Calu3 (cell line): Measurements from ENCODE around the gene HMGB2. TPM values are rescaled to one million over a fixed set of nuclear protein-coding genes. Genes with fewer than 3 reads are reported as not detected.
A peak's percentile ranks its signal among the peaks of the same experiment; 100 is the strongest.

Source experiments
- BruUV-seq: library from RNA; stranded (reverse); fragments of 400-500 nt; replicated peaks from 2 replicates; lab custom pipeline; 2021; lab: Mats Ljungman, UMichigan
- CTCF ChIA-PET: fragments of 300-600 bp; sonication (Branson Sonifier 250); formaldehyde crosslinking; loops from one replicate; lab custom pipeline; 2022; ENCODE audit warnings: antibody characterized with exemption; lab: Charles Lee
- DNase-seq: peaks from one replicate; pipeline ENCODE4 v3.0.0; 2022
- H3K27ac Mint-ChIP-seq: one replicate; pipeline ENCODE4 v1.8.0; 2022; ENCODE audit warnings: mixed read lengths; ENCODE audit not compliant: unreplicated experiment
- H3K27me3 Mint-ChIP-seq: one replicate; pipeline ENCODE4 v1.8.0; 2022; ENCODE audit warnings: mixed read lengths; ENCODE audit not compliant: unreplicated experiment
- H3K36me3 Mint-ChIP-seq: one replicate; pipeline ENCODE4 v1.8.0; 2022; ENCODE audit warnings: mild to moderate bottlenecking, moderate library complexity, mixed read lengths; ENCODE audit not compliant: insufficient read depth, unreplicated experiment
- H3K4me1 Mint-ChIP-seq: one replicate; pipeline ENCODE4 v1.8.0; 2022; ENCODE audit warnings: mild to moderate bottlenecking, low read depth, mixed read lengths; ENCODE audit not compliant: unreplicated experiment
- H3K4me3 Mint-ChIP-seq: one replicate; pipeline ENCODE4 v1.8.0; 2022; ENCODE audit warnings: mild to moderate bottlenecking, low read depth, moderate library complexity, mixed read lengths; ENCODE audit not compliant: unreplicated experiment
- H3K9me3 Mint-ChIP-seq: one replicate; pipeline ENCODE4 v1.8.0; 2022; ENCODE audit warnings: low read depth, mixed read lengths; ENCODE audit not compliant: unreplicated experiment
- CTCF ChIP-seq: fragments of 200-600 bp; IDR thresholded peaks from one replicate; pipeline ENCODE4 v1.8.0; 2022; ENCODE audit warnings: antibody characterized with exemption; ENCODE audit not compliant: unreplicated experiment
- intact Hi-C: fragments of 100-400 bp; cut with micrococcal nuclease; formaldehyde crosslinking; loops from one replicate; pipeline ENCODE4 v1.10.0; 2022; ENCODE audit not compliant: unreplicated experiment
- total RNA-seq: library from RNA; stranded (reverse); gene quantifications from 2 replicates; pipeline ENCODE4 v1.2.3, GENCODE V29; 2022

Gene HMGB2
- total RNA-seq, 1 experiment from 2014 or later = 128 TPM

GRCh38 chr4:173334891-173335752, 964 bp upstream of the HMGB2 start:
- peak overlapping the region; percentile 93 for H3K4me3 Mint-ChIP-seq
- peaks cover 46% of the 10 kb centered on the region for H3K36me3 Mint-ChIP-seq
- peak overlapping the region; percentile 60 for H3K27ac Mint-ChIP-seq
- CTCF ChIA-PET = interaction anchor here (0.6 to 2.3 kb wide), 6 partner anchors 26 to 321 kb away, joined by 3 to 12 read pairs (median 4); partner anchors contain the start of gene SAP30
- TSS peak; percentile 76 for BruUV-seq
- no peaks in the 10 kb centered on the region for H3K9me3 Mint-ChIP-seq
- H3K27me3 Mint-ChIP-seq = no peaks in the 10 kb centered on the region
- peaks cover 19% of the 10 kb centered on the region for H3K4me1 Mint-ChIP-seq
- DNase-seq = peak; percentile 80
- no peak for TF ChIP-seq CTCF
- intact Hi-C loops = loop anchor here (2.0 to 5.0 kb wide), 2 partner anchors 34 to 82 kb away; no protein-coding TSS in a partner anchor

DNA sequence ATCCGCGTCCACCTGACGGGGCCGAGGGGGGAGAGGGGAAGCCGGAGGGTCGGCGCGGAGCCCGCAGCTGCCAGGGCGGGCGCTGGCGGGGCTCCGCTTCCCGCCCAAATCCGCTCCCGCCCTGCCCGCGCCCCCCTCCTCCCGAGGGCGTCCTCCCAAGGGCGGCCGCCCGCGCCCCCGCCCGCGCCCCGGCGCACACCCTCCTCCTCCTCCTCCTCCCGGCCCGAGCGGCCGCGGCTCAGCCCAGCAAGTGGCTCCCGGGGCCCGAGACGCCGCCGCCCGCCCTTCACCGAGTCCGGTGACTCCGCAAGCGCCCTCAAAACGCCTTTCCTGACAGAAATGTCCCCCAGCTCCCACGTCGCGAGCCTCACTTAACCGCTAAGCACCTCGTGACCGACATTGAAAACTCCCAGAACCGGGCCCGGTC, 487 bp downstream of the HMGB2 start:
- Mint-ChIP-seq H3K4me3 (peak overlapping the region; percentile 93), H3K9me3 (no peaks in the 10 kb centered on the region), H3K27me3 (no peaks in the 10 kb centered on the region), H3K36me3 (peaks cover 46% of the 10 kb centered on the region), H3K4me1 (peaks cover 19% of the 10 kb centered on the region), H3K27ac (peak overlapping the region; percentile 60)
- intact Hi-C loops = loop anchor here (2.0 to 5.0 kb wide), 2 partner anchors 35 to 84 kb away; no protein-coding TSS in a partner anchor
- TF ChIP-seq CTCF = no peak
- peak; percentile 28 for DNase-seq
- CTCF ChIA-PET = interaction anchor here (0.8 to 2.3 kb wide), 4 partner anchors 32 to 87 kb away, joined by 4 to 12 read pairs (median 6); partner anchors contain the start of gene SAP30
- no TSS peak for BruUV-seq

- peaks cover 46% of the 10 kb centered on the region for H3K36me3 Mint-ChIP-seq
- intact Hi-C loops = loop anchor here (5.0 kb wide), 1 partner anchor 84 kb away; no protein-coding TSS in a partner anchor
- H3K27me3 Mint-ChIP-seq = no peaks in the 10 kb centered on the region
- H3K27ac Mint-ChIP-seq = peak overlapping the region; percentile 60
- DNase-seq = peak; percentile 4
- H3K9me3 Mint-ChIP-seq = no peaks in the 10 kb centered on the region
- no TSS peak for BruUV-seq
- no peak for TF ChIP-seq CTCF
- CTCF ChIA-PET = interaction anchor here (1.6 kb wide), 1 partner anchor 37 kb away, joined by 6 read pairs; the partner anchor contains the start of gene SAP30
- peaks cover 19% of the 10 kb centered on the region for H3K4me1 Mint-ChIP-seq
- H3K4me3 Mint-ChIP-seq = peak overlapping the region; percentile 93
Observed at GRCh38 chr4:173332963-173333657, 1.0 kb downstream of the HMGB2 start.

DNA sequence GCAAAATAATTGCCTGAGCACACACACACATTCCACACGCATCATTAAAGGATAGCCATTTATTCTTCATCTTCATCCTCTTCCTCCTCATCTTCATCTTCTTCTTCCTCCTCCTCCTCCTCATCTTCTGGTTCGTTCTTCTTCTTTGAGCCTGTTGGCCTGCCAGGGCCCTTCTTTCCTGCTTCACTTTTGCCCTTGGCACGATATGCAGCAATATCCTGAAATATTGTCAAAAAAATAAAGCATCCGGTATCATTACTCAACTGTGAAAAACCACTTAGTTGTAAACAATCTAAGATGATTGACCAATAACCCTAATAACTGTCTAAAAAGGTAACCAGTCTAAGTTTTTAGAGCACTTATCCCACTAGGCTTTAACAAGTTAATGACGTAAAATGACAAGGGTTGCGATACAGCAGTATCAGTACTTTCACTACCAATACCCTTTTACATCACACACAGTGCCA, 2.1 kb downstream of the HMGB2 start:
- no peak for TF ChIP-seq CTCF
- H3K9me3 Mint-ChIP-seq = no peaks in the 10 kb centered on the region
- peak overlapping the region; percentile 93 for H3K4me3 Mint-ChIP-seq
- no peak for DNase-seq
- no TSS peak for BruUV-seq
- peaks cover 19% of the 10 kb centered on the region for H3K4me1 Mint-ChIP-seq
- intact Hi-C loops = loop anchor here (5.0 kb wide), 1 partner anchor 85 kb away; no protein-coding TSS in a partner anchor
- CTCF ChIA-PET = interaction anchor here (1.6 kb wide), 1 partner anchor 39 kb away, joined by 6 read pairs; the partner anchor contains the start of gene SAP30
- H3K36me3 Mint-ChIP-seq = peaks cover 46% of the 10 kb centered on the region
- no peaks in the 10 kb centered on the region for H3K27me3 Mint-ChIP-seq
- peak overlapping the region; percentile 60 for H3K27ac Mint-ChIP-seq
